Sigmoid colon (tissue), 4 donors: ENCODE data around the gene EEPD1.

ENCODE experiments used
- CTCF ChIP-seq, 4 experiments: fragments of 450-650 bp in 3 of 4; fragments of 200-600 bp in 1 of 4; IDR thresholded peaks; one replicate each; pipeline ENCODE4 v1.5.1; 2016 to 2019; ENCODE audit warnings: antibody characterized with exemption in 4 of 4, mild to moderate bottlenecking in 3 of 4, moderate library complexity in 2 of 4
- EP300 ChIP-seq, 4 donors: sonication (generic); formaldehyde crosslinking; IDR thresholded peaks; one replicate each; pipeline ENCODE4 v1.6.1; 2017; ENCODE audit warnings: antibody characterized with exemption in 4 of 4
- POLR2A ChIP-seq, 2 donors: fragments of 450-650 bp; IDR thresholded peaks; one replicate each; pipeline ENCODE4 v1.6.1; 2016; ENCODE audit warnings: antibody characterized with exemption in 2 of 2, mild to moderate bottlenecking in 2 of 2, moderate library complexity in 2 of 2

- TF ChIP-seq POLR2A (IDR thresholded peaks at IDR 0.05) (no peak), CTCF (IDR thresholded peaks at IDR 0.05) (no peak), EP300 (IDR thresholded peaks at IDR 0.05) (no peak)
Observed at GRCh38 chr7:36272567-36273269, 119.7 kb downstream of the EEPD1 start.
